SK-N-SH treated with all-trans-retinoic acid at 6 μM for 48 hours (cell line): ENCODE measurements around the gene TREH.

Experiments
- ATAC-seq: fragments of 200-7000 bp; cut with Tn5 transposase; 3 replicates; pipeline ENCODE4 v1.9.1; 2020; ENCODE audit warnings: mild to moderate bottlenecking, moderate library complexity
- CREB5 ChIP-seq: fragments of 250-450 bp; sonication (Bioruptor Pico); IDR thresholded peaks from 2 replicates; pipeline ENCODE4 v1.5.1; 2020; ENCODE audit warnings: low read depth, mild to moderate bottlenecking, moderate library complexity
- PATZ1 ChIP-seq: fragments of 250-450 bp; sonication (Bioruptor Pico); IDR thresholded peaks from 2 replicates; pipeline ENCODE4 v1.8.0; 2020; ENCODE audit warnings: mild to moderate bottlenecking, moderate library complexity, borderline replicate concordance

Gene TREH

GRCh38 chr11:118607401-118608359 lies 71.8 kb downstream of the TREH start, which contains the start of gene PHLDB1:
Gene PHLDB1 (plus strand): TSS chr11:118607615. CDS start chr11:118613837, 6,222 bp downstream.
- ATAC-seq = peak; percentile 79
- TF ChIP-seq PATZ1 (CRISPR knock-in tag) (peak; percentile 69; the same call in 1 of the 2 replicates), CREB5 (CRISPR knock-in tag) (no peak)
